NCI-H2171 treated with DMSO at 0.1 percent for 48 hours (cell line): ENCODE measurements around the gene TSEN34.
"Not testable (repeated sequence)": the region's sequence is repeated elsewhere in the genome, so short reads cannot be mapped to it uniquely, and the experiment has no call there.

ENCODE experiments used
- DNase-seq: peaks from one replicate; lab custom pipeline; 2025; lab: John Stamatoyannopoulos, UW

TSEN34 gene

DNA sequence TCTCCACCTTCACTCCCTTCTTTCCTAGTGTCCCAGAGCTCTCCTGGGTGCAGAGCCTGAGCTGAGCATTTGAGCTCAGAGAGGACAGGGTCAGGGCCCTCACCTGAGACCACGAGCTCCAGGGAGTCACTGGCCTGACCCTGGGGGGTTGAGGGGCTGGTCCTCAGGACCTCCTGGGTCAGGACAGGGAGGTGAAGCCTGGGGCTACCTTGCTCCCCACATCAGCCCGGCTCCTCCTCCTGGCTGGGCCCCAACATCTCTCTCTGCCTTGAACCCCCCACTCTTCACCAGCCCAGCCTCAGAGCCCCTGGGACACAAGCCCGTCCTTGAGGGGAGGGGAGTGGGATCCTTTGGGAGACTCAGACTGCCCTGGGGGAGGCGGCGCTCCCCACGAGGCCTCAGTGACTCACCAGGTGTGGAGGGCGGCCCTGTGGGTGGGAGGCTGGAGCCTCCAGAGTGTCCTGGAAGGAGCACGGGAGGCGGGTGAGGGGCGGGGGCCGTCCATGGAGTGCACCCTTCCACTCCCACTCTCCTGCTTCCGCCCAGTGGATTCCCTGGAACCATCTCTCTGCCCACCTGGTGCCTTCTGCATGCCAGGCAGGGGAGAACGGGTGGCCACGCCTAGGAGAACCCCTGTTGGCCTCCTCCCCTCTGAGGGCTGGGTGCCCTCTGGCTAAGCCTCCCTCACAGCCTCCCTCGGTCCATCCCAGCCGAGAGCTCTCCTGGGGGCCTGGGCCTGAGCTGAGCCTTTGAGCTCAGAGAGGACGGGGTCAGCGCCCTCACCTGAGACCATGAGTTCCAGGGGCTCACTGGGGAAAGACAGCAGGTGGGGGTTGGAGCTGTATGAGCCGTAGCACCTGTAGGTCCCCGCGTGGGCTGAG lies 48.6 kb downstream of the TSEN34 start:
- not testable (repeated sequence) for DNase-seq

DNA sequence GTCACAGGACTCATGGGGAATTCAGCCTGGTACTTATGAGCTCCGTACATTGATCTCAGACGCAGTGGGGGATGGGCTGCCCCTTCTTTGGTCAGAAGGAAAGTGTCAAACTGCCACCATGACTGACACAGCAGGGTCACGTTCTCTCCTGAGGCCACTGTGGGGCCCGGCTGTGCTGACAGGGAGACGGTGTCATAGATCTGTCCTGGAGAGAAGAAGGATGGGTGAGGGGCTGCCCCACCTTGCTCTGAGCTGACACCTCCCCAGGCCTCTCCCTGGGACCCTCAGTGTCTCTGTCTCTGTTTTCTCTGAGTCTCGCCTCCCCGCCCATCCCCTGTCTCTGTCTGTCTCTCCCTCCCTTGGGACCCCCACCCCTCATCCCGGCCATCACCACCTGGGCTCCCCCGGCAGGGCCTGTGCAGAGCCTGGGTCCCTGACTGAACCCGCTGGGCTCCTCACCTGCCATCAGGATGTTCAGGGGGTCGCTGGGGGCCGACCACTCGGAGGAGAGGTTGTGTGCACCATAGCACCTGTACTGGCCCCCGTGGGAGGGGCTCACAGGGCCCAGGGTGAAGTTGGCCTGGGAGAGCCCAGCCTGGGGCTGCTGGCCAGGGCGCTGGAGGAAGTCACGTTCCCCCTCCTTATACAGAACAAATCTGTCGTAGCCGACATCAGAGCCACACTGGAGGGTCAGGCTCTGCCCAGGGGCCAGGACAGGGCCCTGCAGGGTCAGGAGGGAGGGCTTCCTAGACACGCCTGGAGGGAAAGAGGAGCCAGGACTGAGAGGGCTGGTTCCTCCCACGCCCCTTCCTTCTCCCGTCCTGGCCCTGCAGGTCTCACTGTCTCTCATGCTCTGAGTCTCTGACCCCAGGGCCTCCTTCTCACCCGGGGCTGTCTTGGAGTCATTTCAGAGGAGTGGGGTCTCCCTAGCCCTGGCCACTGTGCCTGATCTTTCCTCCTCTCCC lies 49.5 kb downstream of the TSEN34 start:
- DNase-seq: not testable (repeated sequence)

DNA sequence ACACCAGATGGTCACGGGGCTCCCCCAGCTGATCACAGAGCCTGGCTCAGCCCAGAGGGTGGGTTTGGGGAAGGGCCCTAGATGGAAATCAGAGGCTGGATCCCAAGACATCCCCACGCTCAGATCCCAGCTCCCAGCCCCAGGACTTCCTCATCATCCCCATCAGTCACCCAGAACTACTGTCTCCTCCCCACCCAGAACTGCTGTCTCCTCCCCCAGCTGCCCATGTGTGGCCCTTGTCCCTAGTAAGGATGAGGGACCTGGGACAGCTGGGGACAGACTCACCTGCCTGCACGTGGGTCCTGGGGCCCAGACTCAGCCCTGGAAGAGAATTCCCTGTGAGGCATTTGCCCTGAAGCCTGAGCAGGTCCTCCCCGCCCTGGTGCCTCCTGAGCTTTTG lies 51.1 kb downstream of the TSEN34 start:
- not testable (repeated sequence) for DNase-seq

DNA sequence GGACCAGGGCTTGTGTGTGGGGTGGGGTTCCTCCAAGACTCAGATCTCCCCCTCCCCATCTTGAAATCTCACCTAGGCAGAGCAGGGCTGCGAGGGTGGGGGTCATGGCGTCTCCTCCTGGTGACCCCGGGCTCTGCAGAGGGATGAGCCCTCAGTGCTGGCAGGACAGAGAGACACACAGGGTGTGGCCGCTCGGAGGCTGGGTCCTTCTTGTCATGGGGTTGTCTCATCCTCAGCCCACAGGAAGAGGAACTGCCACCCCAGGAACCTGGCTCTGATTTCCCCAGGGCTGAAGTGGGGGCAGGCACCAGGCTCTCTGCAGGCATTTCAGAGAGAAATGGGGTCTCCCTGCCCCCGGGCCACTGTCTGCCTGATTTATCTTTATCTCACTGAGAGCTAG lies 51.5 kb downstream of the TSEN34 start, which contains the start of gene LILRA6:
TSS of gene LILRA6 (minus strand) at position 145 of the 400 bp plus-strand sequence.
- not testable (repeated sequence) for DNase-seq

DNA sequence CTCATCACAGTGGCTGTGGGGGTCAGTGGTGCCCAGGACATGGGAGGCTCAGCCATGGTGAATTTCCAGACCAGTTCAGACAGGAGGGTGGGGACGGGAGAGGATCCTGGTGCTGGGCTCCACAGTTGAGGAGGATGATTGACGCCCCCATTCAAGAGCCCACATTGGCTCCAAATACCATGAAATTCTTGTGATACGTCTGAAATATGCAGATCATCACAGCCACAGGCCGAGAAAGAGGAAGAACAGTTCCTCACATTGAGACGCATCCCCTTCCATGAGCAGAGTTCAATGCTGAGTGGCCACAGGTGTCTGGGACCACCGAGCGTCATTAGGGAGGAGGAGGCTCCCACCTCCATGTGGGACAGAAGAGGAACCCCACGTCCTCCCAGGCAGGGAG lies 52.7 kb downstream of the TSEN34 start:
- not testable (repeated sequence) for DNase-seq
